ENCODE measurements around the gene PMAIP1.
"Not testable (repeated sequence)": the region's sequence is repeated elsewhere in the genome, so short reads cannot be mapped to it uniquely, and the experiment has no call there.

Gene PMAIP1

DNA sequence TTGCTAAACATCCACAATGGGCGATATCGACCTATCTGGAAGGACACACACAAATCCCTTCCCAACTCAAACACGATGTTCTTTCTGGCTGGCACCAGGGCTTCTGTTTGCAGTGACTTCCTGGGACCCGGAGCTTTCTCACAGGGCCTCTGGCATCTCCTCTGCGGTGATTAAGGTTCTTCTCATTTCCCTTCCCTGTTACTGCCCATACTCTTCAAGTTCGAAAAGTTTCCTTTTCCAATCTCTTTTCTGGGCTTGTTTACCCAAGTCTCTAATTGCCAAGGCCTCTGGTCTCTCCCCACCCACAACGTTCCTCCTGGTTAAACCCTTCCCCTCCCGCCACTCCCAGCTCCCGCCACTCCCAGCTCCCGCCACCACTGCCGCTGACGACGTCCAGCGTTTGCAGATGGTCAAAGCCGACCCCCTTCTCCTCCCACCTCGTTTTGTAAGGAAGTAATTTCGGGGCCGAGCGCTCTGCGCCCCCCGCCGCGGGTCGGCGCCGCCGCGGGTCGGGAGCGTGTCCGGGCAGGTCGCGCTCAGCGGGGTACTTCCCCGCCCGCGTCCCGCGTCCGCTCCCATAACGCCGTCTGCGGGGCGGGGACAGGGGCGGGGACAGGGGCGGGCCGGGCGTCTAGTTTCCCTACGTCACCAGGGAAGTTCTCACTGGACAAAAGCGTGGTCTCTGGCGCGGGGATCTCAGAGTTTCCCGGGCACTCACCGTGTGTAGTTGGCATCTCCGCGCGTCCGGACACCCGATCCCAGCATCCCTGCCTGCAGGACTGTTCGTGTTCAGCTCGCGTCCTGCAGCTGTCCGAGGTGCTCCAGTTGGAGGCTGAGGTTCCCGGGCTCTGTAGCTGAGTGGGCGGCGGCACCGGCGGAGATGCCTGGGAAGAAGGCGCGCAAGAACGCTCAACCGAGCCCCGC, at the start of gene PMAIP1:
PMAIP1 (plus strand) TSS at position 699 of the 924 bp plus-strand sequence; CDS start at position 881, 182 bp downstream.
- DNase-seq (ENCODE audit: low read depth): peak; percentile 82

DNA sequence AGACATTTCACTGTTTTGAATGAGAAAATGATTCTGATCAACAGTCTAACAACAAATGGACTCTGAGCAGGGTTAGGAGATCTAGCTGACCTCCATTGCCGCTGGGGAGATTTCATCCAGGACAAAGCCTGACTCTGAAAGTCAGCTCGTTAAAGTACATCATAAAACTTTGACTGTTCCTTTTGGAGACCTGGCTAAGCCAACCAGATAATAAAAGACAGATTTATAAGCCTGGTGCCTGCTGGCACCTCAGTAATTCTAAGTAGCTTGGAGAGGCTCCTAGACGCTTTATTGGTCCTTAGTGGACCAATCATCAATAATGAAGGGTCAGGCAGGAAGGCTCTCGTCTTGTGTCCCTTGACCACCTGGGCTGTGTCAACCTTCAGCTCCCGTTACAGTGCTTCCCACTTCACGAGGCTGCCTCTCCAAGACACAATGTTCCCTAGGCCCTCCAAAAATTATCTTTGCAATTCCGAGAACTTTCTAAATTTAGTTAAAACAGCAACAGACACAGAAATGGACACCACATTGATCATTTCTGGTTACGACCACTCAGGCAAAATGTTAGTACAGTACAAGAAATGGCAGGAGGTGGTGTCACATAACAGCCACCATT, 47.9 kb upstream of the PMAIP1 start:
- DNase-seq (ENCODE audit: low read depth): no peak

DNA sequence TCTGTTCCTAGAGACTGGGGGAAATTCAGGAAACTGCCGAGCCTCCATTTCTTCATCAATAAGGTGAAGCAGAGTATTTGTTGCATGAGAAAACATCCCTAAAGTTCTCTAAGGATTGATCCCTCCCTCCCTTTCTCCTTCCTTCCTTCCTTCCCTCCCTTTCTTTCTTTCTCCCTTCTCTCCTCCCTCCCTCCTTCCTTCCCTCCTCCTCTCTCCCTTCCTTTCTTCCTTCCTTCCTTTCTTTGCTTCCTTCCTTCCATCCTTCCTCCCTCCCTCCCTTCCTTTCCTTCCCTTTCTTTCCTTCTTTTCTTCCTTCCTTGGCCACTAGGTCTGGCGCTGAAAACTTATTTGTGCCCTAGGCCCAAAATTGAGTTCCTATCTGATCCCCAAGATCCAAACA, 47.2 kb upstream of the PMAIP1 start:
- DNase-seq (ENCODE audit: low read depth): no peak

DNA sequence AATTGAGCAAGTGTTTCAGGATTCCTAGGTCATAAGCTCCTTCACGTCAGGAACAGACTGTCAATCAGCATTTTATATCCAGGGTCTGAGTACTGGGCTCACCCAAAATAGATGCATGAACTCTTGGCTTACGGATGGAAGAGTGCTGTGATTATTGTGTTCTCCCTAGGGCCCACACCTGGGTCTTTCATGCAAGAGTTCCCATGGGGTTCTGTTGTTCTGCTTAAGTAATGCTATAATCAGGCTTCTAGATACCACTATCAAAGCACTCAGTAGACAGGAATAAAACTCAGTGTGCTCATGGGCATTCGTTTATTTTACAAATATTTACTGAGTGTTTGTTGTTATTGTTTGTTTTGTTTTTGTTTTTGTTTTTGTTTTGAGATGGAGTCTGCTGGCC, 46.4 kb upstream of the PMAIP1 start:
- no peak for DNase-seq (ENCODE audit: low read depth)

DNA sequence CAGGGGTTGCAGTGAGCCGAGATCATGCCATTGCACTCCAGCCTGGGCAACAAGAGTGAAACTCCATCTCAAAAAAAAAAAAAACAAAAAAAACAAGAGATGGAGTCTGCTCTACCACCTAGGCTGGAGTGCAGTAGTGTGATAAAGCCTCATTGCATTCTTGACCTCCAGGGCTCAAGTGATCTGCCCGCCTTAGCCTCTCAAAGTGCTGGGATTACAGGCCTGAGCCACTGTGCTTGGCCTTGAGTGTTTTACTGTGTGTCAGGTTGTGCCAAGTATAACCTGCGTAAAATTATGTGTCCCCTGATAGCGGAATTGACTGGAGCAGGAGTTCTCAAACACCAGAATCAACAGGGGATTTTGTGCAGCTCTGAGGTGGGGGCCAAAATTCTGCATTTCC, 45.8 kb upstream of the PMAIP1 start:
- not testable (repeated sequence) for DNase-seq (ENCODE audit: low read depth)

DNA sequence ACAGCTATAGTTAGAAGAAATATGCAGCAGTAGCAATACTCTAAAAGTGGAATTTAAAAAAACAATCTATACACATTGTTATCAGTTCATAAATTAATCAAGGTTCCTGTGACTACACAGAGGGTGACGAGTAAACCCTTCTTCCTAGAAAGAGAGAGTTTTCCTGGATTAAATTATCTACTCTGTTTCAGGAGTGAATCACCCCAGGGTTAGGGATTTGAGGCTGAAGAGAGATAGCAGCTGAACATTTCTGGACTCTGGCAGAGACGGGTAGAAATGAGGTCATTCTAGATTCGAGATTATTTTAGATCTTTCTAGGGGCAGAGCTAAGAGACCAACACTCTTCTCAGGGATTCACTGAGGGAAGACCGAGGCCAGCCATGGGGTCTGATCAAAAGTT, 38.8 kb upstream of the PMAIP1 start:
- no peak for DNase-seq (ENCODE audit: low read depth)

DNA sequence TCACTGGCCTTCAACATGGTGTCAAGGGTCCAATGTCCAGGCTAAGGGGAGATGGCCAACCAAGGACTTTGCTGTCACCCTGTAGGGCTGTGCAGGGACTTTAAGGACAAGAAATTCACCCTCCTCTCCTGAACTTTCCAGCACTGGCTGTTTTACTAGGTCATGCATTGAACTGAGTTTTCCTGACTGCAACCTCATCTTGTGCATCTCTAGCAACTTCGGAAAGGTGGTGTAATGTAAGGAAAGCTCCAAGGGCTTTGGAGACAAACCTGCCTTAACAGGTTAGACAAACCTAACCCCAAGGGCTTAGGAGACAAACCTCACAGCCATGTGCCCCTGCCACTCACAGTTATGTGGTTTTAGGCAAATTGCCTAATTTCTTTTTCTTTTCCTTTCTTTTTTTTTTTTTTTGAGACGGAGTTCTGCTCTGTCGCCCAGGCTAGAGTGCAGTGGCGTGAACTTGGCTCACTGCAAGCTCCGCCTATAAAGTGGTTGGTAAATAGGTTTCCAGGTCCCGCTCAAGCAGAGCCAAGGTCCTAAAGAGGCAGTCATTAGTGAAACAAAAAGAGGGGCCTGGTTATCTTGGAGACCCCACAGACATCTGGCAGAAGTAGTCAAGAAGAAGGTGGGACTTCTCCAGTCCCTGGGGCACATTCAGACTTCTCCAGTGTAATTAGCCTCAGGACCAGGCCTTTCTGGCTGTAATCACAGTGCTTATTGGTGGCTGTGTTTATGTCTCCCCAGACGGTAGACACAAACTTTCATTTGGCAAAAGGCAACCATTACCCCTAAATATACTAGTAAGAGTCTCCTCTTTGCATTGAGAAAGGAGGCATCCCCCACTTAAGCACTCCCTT, 37.6 kb upstream of the PMAIP1 start:
- DNase-seq (ENCODE audit: low read depth): no peak

DNA sequence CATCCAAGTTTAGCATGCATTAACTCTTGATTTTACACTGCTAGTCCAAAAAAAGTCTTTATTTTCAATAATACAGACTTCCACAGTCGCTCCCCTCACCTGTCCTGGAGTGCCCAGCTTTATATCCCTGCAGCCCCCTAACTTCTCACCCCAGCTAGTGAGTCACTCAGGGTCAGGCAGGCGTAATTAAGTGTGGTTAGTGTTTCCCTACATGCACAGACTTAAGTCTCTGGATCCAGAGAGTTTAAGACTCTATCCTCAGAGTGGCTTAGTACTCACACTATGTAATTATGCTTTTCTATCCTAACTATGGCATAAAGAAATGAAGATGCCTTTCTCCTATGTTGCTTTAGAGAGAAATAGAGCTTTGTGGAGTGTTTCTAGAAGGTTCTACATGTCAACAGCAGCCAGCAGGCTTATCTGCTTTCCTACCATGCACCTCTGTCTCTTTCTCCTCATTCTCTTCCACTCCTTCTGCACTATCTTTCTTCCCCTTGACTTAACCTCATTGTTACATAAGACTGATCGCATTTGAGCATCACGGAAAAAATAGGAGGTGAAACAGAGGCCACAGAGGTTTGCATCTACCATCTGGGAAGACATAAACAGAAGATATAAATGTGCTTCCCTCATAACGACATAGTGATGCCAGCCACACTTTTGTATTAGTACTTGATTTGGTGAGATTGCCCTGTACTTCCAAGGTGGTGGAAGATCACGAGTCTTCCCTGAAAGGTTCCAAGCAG, 34.4 kb upstream of the PMAIP1 start:
- DNase-seq (ENCODE audit: low read depth): no peak

DNA sequence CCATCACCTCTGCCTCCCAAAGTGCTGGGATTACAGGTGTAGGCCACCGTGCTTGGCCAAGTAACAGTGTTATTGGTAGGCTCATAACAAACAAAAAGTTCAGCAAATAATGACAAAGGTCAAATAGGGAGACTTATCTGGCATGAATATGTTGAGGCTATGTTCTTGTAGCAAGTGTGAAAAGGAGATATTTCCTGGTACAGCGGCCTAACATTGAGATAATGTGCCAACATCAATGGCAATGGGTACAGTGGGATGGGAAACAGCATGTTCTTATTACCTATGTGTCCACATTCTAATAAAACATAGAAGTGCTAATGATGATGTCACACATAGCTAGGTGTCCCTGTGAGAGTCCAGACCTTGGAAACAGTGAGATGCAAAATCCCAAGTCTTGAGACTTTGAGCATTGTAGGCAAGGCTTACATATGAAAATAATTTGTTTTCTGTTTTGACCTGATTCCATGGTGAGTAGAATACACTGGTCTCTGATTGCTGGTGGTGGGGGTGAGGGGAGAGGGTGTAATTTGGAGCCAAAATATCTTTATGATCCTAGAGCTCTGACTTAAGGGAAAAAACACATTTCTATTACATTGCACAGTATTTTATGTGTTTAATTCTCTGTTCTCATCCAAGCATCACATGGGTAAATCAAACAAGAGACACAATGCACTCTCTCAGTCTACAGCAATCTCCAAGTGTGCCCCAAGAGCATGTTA, 33.1 kb upstream of the PMAIP1 start:
- no peak for DNase-seq (ENCODE audit: low read depth)

DNA sequence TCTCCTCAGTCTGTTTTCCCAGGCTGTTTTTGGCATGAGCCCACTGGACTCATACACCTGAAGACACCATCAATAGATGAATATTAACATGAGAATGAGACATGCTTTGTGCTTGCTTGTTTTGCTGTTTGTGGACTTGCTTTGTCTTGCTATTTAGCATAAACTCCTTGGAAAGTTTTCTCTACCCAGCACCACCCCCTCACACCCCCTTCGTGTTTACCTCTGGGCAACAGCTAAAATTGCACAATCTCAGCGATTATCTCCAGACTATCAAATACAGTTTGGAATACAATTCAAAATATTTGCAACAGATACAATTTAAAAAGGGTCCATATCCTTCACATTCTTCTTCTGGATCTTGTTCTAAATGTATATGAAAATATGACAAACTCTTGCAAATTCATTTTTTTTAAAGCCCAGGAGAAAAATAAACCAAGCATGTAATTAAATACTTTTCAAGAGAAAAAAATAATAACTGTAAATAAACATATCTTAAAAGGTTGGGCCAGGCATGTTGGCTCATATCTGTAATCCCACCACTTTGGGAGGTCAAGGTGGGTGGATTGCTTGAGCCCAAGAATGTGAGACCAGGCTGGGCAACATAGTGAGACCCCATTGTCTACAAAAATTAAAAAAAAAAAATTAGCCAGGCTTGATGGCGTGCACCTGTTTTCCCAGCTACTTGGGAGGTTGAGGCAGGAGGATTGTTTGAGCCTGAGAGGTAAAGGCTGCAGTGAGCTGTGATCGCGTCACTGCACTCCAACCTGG, 32.3 kb upstream of the PMAIP1 start:
- DNase-seq (ENCODE audit: low read depth): no peak

DNA sequence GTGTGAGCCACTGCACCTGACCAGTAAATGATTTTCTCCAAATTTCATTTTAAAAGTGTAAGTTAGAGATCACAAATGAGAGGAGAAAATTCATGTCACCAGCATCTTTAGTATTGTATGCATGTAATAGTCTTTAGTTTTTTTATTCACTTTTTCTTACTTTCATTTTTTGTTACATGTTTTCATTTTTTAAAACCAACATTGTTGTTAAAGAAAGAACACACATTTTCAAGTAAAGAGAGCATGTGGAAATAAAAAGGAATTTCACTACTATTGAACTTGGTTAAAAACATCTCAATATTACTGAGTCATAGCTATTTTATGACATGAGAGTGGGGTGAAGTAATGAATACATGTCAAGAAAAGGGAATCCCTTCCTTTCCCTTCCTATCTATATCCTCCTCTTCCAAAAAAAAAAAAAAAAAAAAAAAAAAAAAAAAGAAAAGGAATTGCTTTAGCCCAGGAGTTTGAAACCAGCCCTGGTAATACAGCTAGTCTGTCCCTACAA, 29.1 kb upstream of the PMAIP1 start:
- no peak for DNase-seq (ENCODE audit: low read depth)

DNA sequence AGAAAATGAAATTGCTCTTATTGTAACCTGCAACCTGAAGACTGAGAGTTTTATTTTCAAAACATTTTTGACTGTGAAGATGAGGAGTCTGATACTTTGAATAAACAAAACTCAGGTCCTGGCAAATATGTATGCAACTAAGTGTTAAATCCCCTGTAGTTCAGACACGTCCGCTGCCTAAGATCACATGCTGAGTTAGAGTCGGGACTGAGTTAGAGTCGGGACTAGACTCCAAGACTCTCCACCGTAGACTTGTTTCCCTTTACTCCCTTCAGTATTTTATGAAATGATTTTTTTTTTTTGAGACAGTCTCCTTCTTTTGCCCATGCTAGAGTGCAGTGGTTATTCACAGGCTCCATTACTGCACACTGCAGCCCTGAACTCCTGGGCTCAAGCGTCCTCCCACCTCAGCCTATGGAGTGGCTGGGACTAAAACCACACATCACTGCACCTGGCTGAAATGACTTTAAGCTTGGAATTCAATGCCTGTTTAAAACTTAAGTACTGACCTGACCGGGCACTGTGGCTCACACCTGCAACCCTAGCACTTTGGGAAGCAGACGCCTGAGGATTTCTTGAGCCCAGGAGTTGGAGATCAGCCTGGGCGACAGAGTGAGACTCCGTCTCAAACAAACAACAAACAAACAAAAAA, 28.0 kb upstream of the PMAIP1 start:
- DNase-seq (ENCODE audit: low read depth): no peak

DNA sequence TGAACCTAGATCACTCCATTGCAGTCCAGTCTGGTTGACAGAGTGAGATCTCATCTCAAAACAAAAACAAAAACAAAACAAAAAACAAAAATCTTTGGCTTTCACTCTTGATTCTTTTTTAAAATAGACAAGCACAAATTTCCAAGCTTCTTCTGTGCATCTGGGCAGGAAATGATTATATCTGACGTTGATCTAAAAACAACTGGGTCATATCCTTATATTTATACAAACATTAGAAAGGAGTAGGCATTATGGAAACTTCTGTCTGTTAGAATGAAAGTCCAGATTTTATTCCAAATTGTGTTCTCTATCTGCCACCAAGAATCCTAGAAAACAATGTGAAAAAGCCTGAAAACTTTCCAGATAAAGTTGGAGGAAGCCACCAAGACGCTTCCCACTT, 26.2 kb upstream of the PMAIP1 start:
- no peak for DNase-seq (ENCODE audit: low read depth)

DNA sequence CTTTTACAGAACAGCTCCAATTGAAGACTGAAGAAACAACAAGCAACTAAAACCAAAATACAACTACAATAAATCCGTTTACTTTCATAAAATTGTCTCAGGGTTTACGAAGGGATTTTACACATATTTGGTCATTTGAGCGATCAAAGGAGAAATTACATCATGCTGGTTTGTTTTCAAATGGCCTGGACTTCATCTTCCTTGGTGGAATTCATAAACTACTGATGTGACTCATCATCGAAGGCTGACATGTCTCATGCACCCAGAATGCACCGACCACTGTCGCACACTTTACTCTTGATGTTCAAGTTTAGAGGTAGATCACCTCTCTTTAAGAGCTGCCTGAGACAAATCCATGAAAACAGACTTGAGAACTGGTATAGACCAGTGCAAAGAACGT, 25.6 kb upstream of the PMAIP1 start:
- no peak for DNase-seq (ENCODE audit: low read depth)

DNA sequence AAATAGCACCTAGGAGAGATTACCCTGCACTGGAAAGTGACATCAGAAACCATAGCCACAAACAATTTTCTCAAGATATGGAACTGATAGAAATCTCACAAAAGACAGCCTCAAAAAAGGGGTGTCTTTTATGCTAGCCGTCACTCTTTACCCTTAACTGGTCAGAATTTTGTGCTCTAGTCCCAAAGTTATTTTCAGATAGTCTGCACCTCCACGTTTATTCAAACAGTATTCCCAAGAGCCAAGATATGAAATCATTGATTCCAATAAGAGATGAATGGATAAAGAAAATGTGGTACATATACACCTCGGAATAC, 23.5 kb upstream of the PMAIP1 start:
- no peak for DNase-seq (ENCODE audit: low read depth)

DNA sequence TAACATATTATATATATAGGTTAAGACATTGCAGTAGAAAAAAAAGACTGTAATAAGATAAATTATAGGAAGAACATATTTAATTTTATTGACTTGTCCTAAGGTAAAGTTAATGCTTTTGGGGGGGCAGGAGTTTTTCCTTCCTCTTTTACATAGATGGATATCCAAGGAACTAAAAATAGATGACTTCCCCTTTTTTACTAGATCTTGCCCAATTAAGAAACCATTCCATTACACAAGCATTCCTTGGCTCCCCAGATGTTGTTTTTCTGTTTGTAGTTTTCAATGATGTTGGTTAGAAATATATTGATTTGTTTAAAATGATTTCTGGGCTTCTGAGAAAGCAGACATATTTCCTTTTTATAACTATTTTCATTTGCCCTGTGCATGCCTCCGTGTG, 22.4 kb upstream of the PMAIP1 start:
- no peak for DNase-seq (ENCODE audit: low read depth)

DNA sequence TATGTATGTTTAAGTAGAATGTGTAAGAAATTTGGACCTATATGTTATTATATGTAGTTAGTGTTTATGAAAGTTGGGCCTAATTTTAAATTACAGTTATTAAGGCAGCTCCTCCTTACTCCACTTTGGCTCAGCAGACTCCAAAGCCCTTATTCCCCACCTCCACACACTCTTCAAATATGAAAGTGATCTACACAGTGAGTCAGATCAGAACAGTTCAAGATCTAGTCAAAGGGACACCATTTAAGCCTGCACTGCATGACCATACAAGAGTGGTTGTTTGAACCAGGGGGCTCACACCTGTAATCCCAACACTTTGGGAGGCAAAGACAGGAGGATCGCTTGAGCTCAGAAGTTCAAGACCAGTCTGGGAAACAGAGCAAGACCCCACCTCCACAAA, 21.2 kb upstream of the PMAIP1 start:
- no peak for DNase-seq (ENCODE audit: low read depth)

DNA sequence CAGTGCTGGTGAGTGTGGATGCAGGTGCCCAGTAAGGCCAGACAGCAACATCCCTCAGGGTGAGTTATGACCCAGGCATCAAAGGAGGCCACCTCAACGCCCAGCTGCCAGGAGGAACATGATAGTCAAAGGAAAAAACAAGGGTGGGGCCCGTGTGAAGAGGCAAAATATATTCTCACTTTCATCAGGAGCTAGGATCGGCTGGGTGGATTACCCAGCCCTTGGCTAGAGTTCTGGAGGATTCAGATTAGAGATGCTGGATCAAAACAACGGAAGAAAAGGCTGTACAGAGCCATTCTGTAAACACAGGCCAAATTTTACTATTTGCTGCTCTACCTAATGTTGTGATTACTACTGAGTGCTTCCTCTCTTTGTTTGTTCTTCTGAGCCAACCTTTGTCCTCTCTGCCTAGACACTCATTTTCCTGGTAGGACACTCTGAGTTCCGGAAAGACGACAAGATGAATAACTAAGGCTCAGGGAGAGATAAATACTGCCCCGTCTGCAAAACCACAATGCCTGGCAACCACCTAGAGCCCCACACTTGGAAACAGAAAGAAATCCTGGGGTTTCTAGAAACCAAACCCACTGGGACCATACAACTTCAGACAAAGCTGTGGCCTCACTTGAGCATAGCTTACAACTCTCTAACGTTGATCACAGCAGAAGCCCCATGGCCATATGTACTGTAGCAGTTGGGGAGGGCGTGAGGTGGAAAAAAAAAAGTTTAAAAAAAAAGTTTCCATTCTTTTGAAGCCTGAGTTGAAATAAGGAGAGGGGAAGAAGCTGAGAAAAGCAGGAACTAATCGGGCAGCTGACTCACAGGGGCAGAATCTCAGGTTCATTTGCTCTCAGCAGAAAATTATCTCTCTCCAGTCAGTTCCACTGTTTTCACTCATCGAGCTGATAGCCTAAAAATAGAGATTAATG, 17.8 kb upstream of the PMAIP1 start:
- DNase-seq (ENCODE audit: low read depth): peak; percentile 6

DNA sequence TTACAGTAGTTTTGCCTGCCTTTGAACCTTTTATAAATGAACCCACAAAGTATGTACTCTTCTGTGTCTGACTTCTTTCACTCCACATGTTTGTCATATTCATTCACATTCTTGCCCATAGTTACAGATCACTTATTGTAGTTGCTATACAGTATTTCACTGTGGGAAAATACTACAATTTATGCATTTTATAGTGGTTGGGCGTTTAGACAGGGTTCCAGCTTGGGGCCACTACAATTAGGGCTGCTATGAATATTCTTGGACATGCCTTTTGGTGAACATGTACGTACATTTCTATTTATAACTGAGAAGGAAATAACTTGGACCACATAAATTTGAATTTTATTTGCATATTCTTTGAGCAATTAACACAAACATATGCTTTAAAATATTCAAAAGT, 15.4 kb upstream of the PMAIP1 start:
- DNase-seq (ENCODE audit: low read depth): no peak

Measured in activated T-cell treated with anti-CD3 and anti-CD28 coated beads for 24 hours (primary cell).